Right lobe of liver (tissue), 6 donors: ENCODE measurements around the gene ATP4A. TPM values are rescaled to one million over a fixed set of nuclear protein-coding genes. Genes with fewer than 3 reads are reported as not detected.
A peak's percentile ranks its signal among the peaks of the same experiment; 100 is the strongest.
"Not testable (repeated sequence)": the region's sequence is repeated elsewhere in the genome, so short reads cannot be mapped to it uniquely, and the experiment has no call there.

Experiments
- ATAC-seq, 4 donors: fragments of 200-7000 bp; cut with Tn5 transposase; one replicate each; pipeline ENCODE4 v1.9.1; 2020; ENCODE audit warnings: mild to moderate bottlenecking in 4 of 4, moderate library complexity in 4 of 4
- DNase-seq, 3 donors: peaks; one replicate each; pipeline ENCODE4 v3.0.0-alpha.2; 2020
- H3K27ac ChIP-seq, 3 donors: fragments of 200-600 bp; one replicate each; pipeline ENCODE4 v1.8.0; 2022
- H3K27me3 ChIP-seq, 2 donors: fragments of 200-600 bp; one replicate each; pipeline ENCODE4 v1.8.0; 2022
- H3K36me3 ChIP-seq, 4 donors: fragments of 200-600 bp; sonication (generic) in 1 of 4; one replicate each; pipeline versions ENCODE4 v1.5.1 to v1.8.0; 2017 to 2022; ENCODE audit warnings: control low read depth in 1 of 4
- H3K4me1 ChIP-seq, 4 donors: fragments of 200-600 bp; sonication (generic) in 1 of 4; one replicate each; pipeline versions ENCODE4 v1.5.1 to v1.8.0; 2017 to 2022; ENCODE audit warnings: control low read depth in 1 of 4
- H3K4me3 ChIP-seq, 3 donors: fragments of 200-600 bp; one replicate each; pipeline ENCODE4 v1.8.0; 2022
- H3K9me3 ChIP-seq, 4 donors: fragments of 200-600 bp; sonication (generic) in 1 of 4; one replicate each; pipeline versions ENCODE4 v1.5.1 to v1.8.0; 2017 to 2022; ENCODE audit warnings: control low read depth in 1 of 4
- CTCF ChIP-seq, 4 donors: fragments of 200-600 bp in 3 of 4; fragments of 450-650 bp in 1 of 4; IDR thresholded peaks; one replicate each; pipeline versions ENCODE4 v1.5.1 to v1.8.0; 2016 to 2022; ENCODE audit warnings: antibody characterized with exemption in 4 of 4, mild to moderate bottlenecking in 2 of 4
- POLR2A ChIP-seq: fragments of 450-650 bp; IDR thresholded peaks from one replicate; pipeline ENCODE4 v1.6.1; 2017; ENCODE audit warnings: antibody characterized with exemption, mild to moderate bottlenecking
- WGBS: methylation state at CpG from one replicate; pipeline ENCODE4 v1.1.6; 2018; ENCODE audit warnings: low coverage, low lambda C conversion rate; ENCODE audit not compliant: insufficient coverage; ENCODE audit errors: missing lambda C conversion rate; 5-methylcytosine and 5-hydroxymethylcytosine counted together
- intact Hi-C, 2 donors: fragments of 100-400 bp; cut with DNase I; formaldehyde crosslinking; loops; one replicate each; pipeline versions ENCODE4 v1.11.2 to v1.14.1; 2022
- total RNA-seq, 6 experiments: library from RNA; depleted of rRNA in 2 of 6; stranded (reverse); fragments of >200 nt in 2 of 6; fragmentation: NEBNext Ultra II Directional in 3 of 6; extraction: Animal tissue kit (Norgen Biotek cat#: 25700) in 3 of 6; gene quantifications; one replicate each; pipeline versions ENCODE4 v1.1.0 to v1.2.4, GENCODE V29; 2016 to 2023
- donor health status: DM: no; HTN: yes; CAD: no.
- donor health status: DM: no; HTN: no; CAD: no.
- donor health status: DM: no; HTN: no; CAD: no.
- donor health status: DM: no; HTN: yes; CAD: no.
- donor health status: DM: no; HTN: yes; CAD: no.

The ATP4A gene
- total RNA-seq, 6 experiments from 2014 or later, result 0.06 TPM; not detected in 5

- Histone ChIP-seq H3K27me3 (no peaks in the 10 kb centered on the region), H3K9me3 (no peaks in the 10 kb centered on the region), H3K4me3 (no peak overlapping the region), H3K36me3 (no peaks in the 10 kb centered on the region), H3K27ac (no peak overlapping the region), H3K4me1 (no peaks in the 10 kb centered on the region)
- ATAC-seq (no peak), DNase-seq (no peak)
- intact Hi-C loops, result no loop called here
- TF ChIP-seq CTCF (IDR thresholded peaks at IDR 0.05) (no peak), POLR2A (no peak)
- WGBS, result 70% methylated on average over 4 of the region's 4 CpGs
Observed at GRCh38 chr19:35596366-35596999, 33.0 kb upstream of the ATP4A start.

- no peak overlapping the region for H3K4me3 ChIP-seq
- no peak overlapping the region for H3K27ac ChIP-seq
- no peaks in the 10 kb centered on the region for H3K27me3 ChIP-seq
- H3K4me1 ChIP-seq, result no peaks in the 10 kb centered on the region
- intact Hi-C loops, result no loop called here
- WGBS, result 100% methylated on average over 1 of the region's 1 CpG
- no peaks in the 10 kb centered on the region for H3K36me3 ChIP-seq
- ATAC-seq (no peak), DNase-seq (no peak)
- no peaks in the 10 kb centered on the region for H3K9me3 ChIP-seq
- TF ChIP-seq POLR2A (no peak), CTCF (IDR thresholded peaks at IDR 0.05) (no peak)
Observed at GRCh38 chr19:35595928-35596327, 32.5 kb upstream of the ATP4A start.

GRCh38 chr19:35595026-35595425, 31.6 kb upstream of the ATP4A start:
- H3K9me3 ChIP-seq, ATAC-seq, intact Hi-C loops, DNase-seq, H3K36me3 ChIP-seq, H3K27ac ChIP-seq, H3K4me1 ChIP-seq, H3K4me3 ChIP-seq, H3K27me3 ChIP-seq: not testable (repeated sequence)
- no CpG with 5 or more reads among the region's 3 CpGs for WGBS

GRCh38 chr19:35592226-35592625, 28.8 kb upstream of the ATP4A start:
- DNase-seq (no peak), ATAC-seq (peak; percentile 47 to 72 (median 58))
- H3K9me3 ChIP-seq, result no peaks in the 10 kb centered on the region
- no peaks in the 10 kb centered on the region for H3K27me3 ChIP-seq
- no peaks in the 10 kb centered on the region for H3K36me3 ChIP-seq
- no peak overlapping the region for H3K27ac ChIP-seq
- TF ChIP-seq POLR2A (no peak), CTCF (IDR thresholded peaks at IDR 0.05) (peak; percentile 54 to 58 (median 55))
- 20% methylated on average over 8 of the region's 8 CpGs for WGBS
- H3K4me3 ChIP-seq, result no peak overlapping the region
- intact Hi-C loops, result no loop called here
- H3K4me1 ChIP-seq, result no peaks in the 10 kb centered on the region

GRCh38 chr19:35590875-35591274, 27.4 kb upstream of the ATP4A start:
- Histone ChIP-seq H3K27me3 (no peaks in the 10 kb centered on the region), H3K4me1 (no peaks in the 10 kb centered on the region), H3K9me3 (no peaks in the 10 kb centered on the region), H3K27ac (no peak overlapping the region), H3K36me3 (no peaks in the 10 kb centered on the region), H3K4me3 (no peak overlapping the region)
- ATAC-seq, result no peak
- no peak for DNase-seq
- intact Hi-C loops, result no loop called here
- TF ChIP-seq POLR2A (no peak), CTCF (IDR thresholded peaks at IDR 0.05) (no peak)
- 73% methylated on average over 3 of the region's 3 CpGs for WGBS
